IMR-90 (cell line): ENCODE results near the gene CNIH2. TPM values are rescaled to one million over a fixed set of nuclear protein-coding genes. Genes with fewer than 3 reads are reported as not detected.

ENCODE experiments used
- ATAC-seq: fragments of 200-7000 bp; cut with Tn5 transposase; 2 replicates; pipeline ENCODE4 v1.9.1; 2020; ENCODE audit warnings: low read depth, mild to moderate bottlenecking, moderate library complexity
- BruUV-seq: library from RNA; stranded (reverse); fragments of 400-500 nt; replicated peaks from 2 replicates; lab custom pipeline; 2021; lab: Mats Ljungman, UMichigan
- CTCF ChIA-PET: fragments of 300-600 bp; formaldehyde crosslinking; extraction: SDS; loops from one replicate; lab custom pipeline; 2021; ENCODE audit warnings: antibody characterized with exemption; lab: Yijun Ruan, JAX
- POLR2A ChIA-PET: fragments of 300-600 bp; sonication (Branson Sonifier 250); formaldehyde crosslinking; loops from one replicate; lab custom pipeline; 2022; ENCODE audit warnings: antibody characterized with exemption; ENCODE audit not compliant: unreplicated experiment; lab: Charles Lee
- DNase-seq: peaks from one replicate; pipeline ENCODE4 v3.0.0; 2013
- H2AFZ ChIP-seq: replicated peaks from 2 replicates; pipeline ENCODE3; 2013; ENCODE audit warnings: low read length, mild to moderate bottlenecking; ENCODE audit not compliant: poor library complexity
- H2AK5ac ChIP-seq: 2 replicates; pipeline ENCODE4 v1.6.1; 2013; ENCODE audit warnings: low read depth, low read length, inconsistent platforms
- H2AK9ac ChIP-seq: replicated peaks from 2 replicates; pipeline ENCODE3; 2013; ENCODE audit warnings: mild to moderate bottlenecking, low read depth, low read length, moderate library complexity; ENCODE audit not compliant: poor library complexity
- H2BK120ac ChIP-seq: 2 replicates; pipeline ENCODE4 v1.6.1; 2013; ENCODE audit warnings: low read depth, low read length, inconsistent platforms
- H2BK15ac ChIP-seq: 3 replicates; pipeline ENCODE4 v1.6.1; 2013; ENCODE audit warnings: low read depth, low read length, inconsistent platforms
- H2BK20ac ChIP-seq: 2 replicates; pipeline ENCODE4 v1.6.1; 2013; ENCODE audit warnings: low read depth, mild to moderate bottlenecking, inconsistent platforms, low read length, moderate library complexity
- H2BK5ac ChIP-seq: 2 replicates; pipeline ENCODE4 v1.6.1; 2013; ENCODE audit warnings: mild to moderate bottlenecking, low read depth, low read length, inconsistent platforms; ENCODE audit not compliant: poor library complexity, severe bottlenecking
- H3K14ac ChIP-seq: replicated peaks from 2 replicates; pipeline ENCODE4 v1.6.1; 2013; ENCODE audit warnings: low read depth, low read length, inconsistent platforms
- H3K18ac ChIP-seq: 2 replicates; pipeline ENCODE4 v1.6.1; 2013; ENCODE audit warnings: low read depth, low read length, control low read depth
- H3K23ac ChIP-seq: 2 replicates; pipeline ENCODE4 v1.6.1; 2013; ENCODE audit warnings: low read depth, low read length, inconsistent platforms
- H3K27ac ChIP-seq: 2 replicates; pipeline ENCODE4 v1.5.1; 2013; ENCODE audit warnings: mild to moderate bottlenecking, control low read depth, low read length; ENCODE audit not compliant: insufficient read depth
- H3K27me3 ChIP-seq: 2 replicates; pipeline ENCODE4 v1.6.1; 2013; ENCODE audit warnings: low read length; ENCODE audit not compliant: control insufficient read depth, insufficient read depth
- H3K36me3 ChIP-seq: 2 replicates; pipeline ENCODE4 v1.6.1; 2013; ENCODE audit warnings: low read length, mixed read lengths; ENCODE audit not compliant: control insufficient read depth, insufficient read depth
- H3K4ac ChIP-seq: 2 replicates; pipeline ENCODE4 v1.6.1; 2013; ENCODE audit warnings: low read depth, low read length, inconsistent platforms
- H3K4me1 ChIP-seq: 2 replicates; pipeline ENCODE4 v1.6.1; 2013; ENCODE audit warnings: low read length, mixed read lengths; ENCODE audit not compliant: control insufficient read depth, insufficient read depth
- H3K4me2 ChIP-seq: 2 replicates; pipeline ENCODE4 v1.6.1; 2013; ENCODE audit warnings: low read depth, mild to moderate bottlenecking, control low read depth, low read length, moderate library complexity
- H3K4me3 ChIP-seq: 2 replicates; pipeline ENCODE4 v1.5.1; 2013; ENCODE audit warnings: low read depth, mild to moderate bottlenecking, control low read depth, low read length, moderate library complexity; ENCODE audit not compliant: insufficient read depth
- H3K56ac ChIP-seq: 2 replicates; pipeline ENCODE4 v1.6.1; 2013; ENCODE audit warnings: low read length, inconsistent platforms; ENCODE audit not compliant: insufficient read depth; ENCODE audit errors: extremely low read depth
- H3K79me1 ChIP-seq, 2 experiments: 2 replicates each; pipeline ENCODE4 v1.6.1; 2013; ENCODE audit warnings: low read length in 2 of 2, inconsistent platforms in 1 of 2, low read depth in 1 of 2
- H3K9ac ChIP-seq: 2 replicates; pipeline ENCODE4 v1.6.1; 2013; ENCODE audit warnings: low read depth, low read length, control low read depth
- H3K9me1 ChIP-seq: 2 replicates; pipeline ENCODE4 v1.6.1; 2013; ENCODE audit warnings: low read length, inconsistent platforms; ENCODE audit not compliant: insufficient read depth
- H3K9me3 ChIP-seq: 2 replicates; pipeline ENCODE4 v1.6.1; 2013; ENCODE audit warnings: low read length; ENCODE audit not compliant: control insufficient read depth, insufficient read depth
- H4K20me1 ChIP-seq: 2 replicates; pipeline ENCODE4 v1.6.1; 2013; ENCODE audit warnings: low read length, inconsistent platforms; ENCODE audit not compliant: insufficient read depth
- H4K5ac ChIP-seq: 2 replicates; pipeline ENCODE4 v1.6.1; 2013; ENCODE audit warnings: mild to moderate bottlenecking, low read depth, low read length, control low read depth
- H4K8ac ChIP-seq, 2 experiments: 2 replicates each; pipeline ENCODE4 v1.6.1; 2013; ENCODE audit warnings: low read depth in 2 of 2, low read length in 2 of 2, control low read depth in 1 of 2, inconsistent platforms in 1 of 2
- H4K91ac ChIP-seq: 2 replicates; pipeline ENCODE4 v1.6.1; 2013; ENCODE audit warnings: low read depth, low read length, inconsistent platforms; ENCODE audit not compliant: insufficient read depth
- CEBPB ChIP-seq: IDR thresholded peaks from 2 replicates; pipeline ENCODE4 v1.6.1; 2012; ENCODE audit warnings: low read depth, low read length, improper control_type of control experiment
- CHD1 ChIP-seq: IDR thresholded peaks from 2 replicates; pipeline ENCODE4 v1.6.1; 2012; ENCODE audit warnings: low read depth, low read length, improper control_type of control experiment
- CTCF ChIP-seq: conservative IDR thresholded peaks from 2 replicates; pipeline ENCODE4 v1.5.1; 2012; ENCODE audit warnings: mild to moderate bottlenecking, low read depth, low read length, improper control_type of control experiment
- FOS ChIP-seq: fragments of 150-350 bp; IDR thresholded peaks from 2 replicates; pipeline ENCODE4 v1.6.1; 2016; ENCODE audit warnings: low read depth, low read length
- MAZ ChIP-seq: IDR thresholded peaks from 2 replicates; pipeline ENCODE4 v1.6.1; 2012; ENCODE audit warnings: low read depth, mild to moderate bottlenecking, low read length, improper control_type of control experiment, moderate library complexity, borderline replicate concordance
- MXI1 ChIP-seq: IDR thresholded peaks from 2 replicates; pipeline ENCODE4 v1.6.1; 2012; ENCODE audit warnings: low read depth, mild to moderate bottlenecking, low read length, moderate library complexity, borderline replicate concordance
- RAD21 ChIP-seq: IDR thresholded peaks from 2 replicates; pipeline ENCODE4 v1.6.1; 2012; ENCODE audit warnings: low read length, improper control_type of control experiment
- RCOR1 ChIP-seq: IDR thresholded peaks from 2 replicates; pipeline ENCODE4 v1.6.1; 2012; ENCODE audit warnings: mild to moderate bottlenecking, low read length, improper control_type of control experiment; ENCODE audit not compliant: insufficient replicate concordance
- USF2 ChIP-seq: fragments of 150-350 bp; IDR thresholded peaks from 2 replicates; pipeline ENCODE4 v1.6.1; 2017; ENCODE audit warnings: mild to moderate bottlenecking, antibody characterized with exemption, low read length, low read depth
- WGBS, 2 experiments: methylation state at CpG; one replicate each; pipeline versions ENCODE4 v1.1.5 to v1.1.7; 2013; ENCODE audit warnings: missing lambda C conversion rate in 2 of 2; ENCODE audit not compliant: insufficient read length in 1 of 2; ENCODE audit errors: extremely low coverage in 2 of 2; 5-methylcytosine and 5-hydroxymethylcytosine counted together
- dilution Hi-C: fragments of 300-500 bp; cut with HindIII; formaldehyde crosslinking; loops from one replicate; pipeline ENCODE4 v1.14.3; 2018; ENCODE audit warnings: low sequenced_read_pairs; ENCODE audit not compliant: unreplicated experiment
- in situ Hi-C: fragments of 300-500 bp; cut with MboI; formaldehyde crosslinking; loops from 3 replicates; pipeline ENCODE4 v1.14.3; 2019; ENCODE audit warnings: low sequenced_read_pairs, inconsistent platforms, mixed read lengths
- intact Hi-C: fragments of 100-400 bp; cut with micrococcal nuclease; formaldehyde crosslinking; loops from 2 replicates; pipeline ENCODE4 v1.10.0; 2022
- polyA plus RNA-seq, 3 experiments: library from polyadenylated mRNA; depleted of rRNA; stranded (reverse); fragments of >200 nt; gene quantifications; 2 replicates each; pipeline ENCODE4 v1.2.3, GENCODE V29; 2012; ENCODE audit warnings: low replicate concordance in 1 of 3
- total RNA-seq: library from RNA; depleted of rRNA; stranded (reverse); fragments of >200 nt; gene quantifications from 2 replicates; pipeline ENCODE4 v1.2.3, GENCODE V29; 2012

Gene CNIH2
- total and polyA plus RNA-seq, 2 of the 4 experiments (the other 2 are of a cell fraction), result 0.54 to 3.4 TPM

- in situ Hi-C loops, result no loop called here
- no peak overlapping the region for H3K14ac ChIP-seq
- intact Hi-C loops, result no loop called here
- TF ChIP-seq USF2, result no peak
- no peak for TF ChIP-seq CEBPB
- no peak for TF ChIP-seq CHD1
- TF ChIP-seq MAZ, result no peak
- TF ChIP-seq FOS, result no peak
- no peak for TF ChIP-seq RAD21
- TF ChIP-seq RCOR1, result no peak
- no peak for TF ChIP-seq CTCF
- no peak for TF ChIP-seq MXI1
- H3K23ac ChIP-seq, result no peak overlapping the region
- WGBS, 2 experiments, result 97% methylated on average over 6 of the region's 17 CpGs; no CpG with 5 or more reads in 1 of the 2 experiments
- no peak overlapping the region for H2AK9ac ChIP-seq
- H2BK5ac ChIP-seq, result no peak overlapping the region
- BruUV-seq, result no TSS peak
- H3K36me3 ChIP-seq, result peaks cover 64% of the 10 kb centered on the region
- no peak overlapping the region for H4K8ac ChIP-seq
- H3K4me2 ChIP-seq, result no peak overlapping the region
- ChIA-PET POLR2A (no interaction called here), CTCF (no interaction called here)
- no peak overlapping the region for H4K91ac ChIP-seq
- no peak overlapping the region for H2BK15ac ChIP-seq
- ATAC-seq (no peak), DNase-seq (no peak)
- no peak overlapping the region for H4K5ac ChIP-seq
- H3K27ac ChIP-seq, result no peak overlapping the region
- H2AFZ ChIP-seq, result no peak overlapping the region
- no peaks in the 10 kb centered on the region for H3K9me3 ChIP-seq
- H2BK120ac ChIP-seq, result no peak overlapping the region
- H3K79me1 ChIP-seq, result no peaks in the 10 kb centered on the region
- H3K9ac ChIP-seq, result no peak overlapping the region
- H3K9me1 ChIP-seq, result no peaks in the 10 kb centered on the region
- H3K4ac ChIP-seq, result no peak overlapping the region
- no peak overlapping the region for H3K56ac ChIP-seq
- no peak overlapping the region for H3K4me3 ChIP-seq
- H4K20me1 ChIP-seq, result no peaks in the 10 kb centered on the region
- H2BK20ac ChIP-seq, result no peak overlapping the region
- no peaks in the 10 kb centered on the region for H3K27me3 ChIP-seq
- dilution Hi-C loops, result no loop called here
- H3K18ac ChIP-seq, result no peak overlapping the region
- no peak overlapping the region for H2AK5ac ChIP-seq
- H3K4me1 ChIP-seq, result no peaks in the 10 kb centered on the region
Observed at GRCh38 chr11:66238786-66239413, 39.1 kb upstream of the CNIH2 start.
